NCI-H69 (cell line): Measurements from ENCODE around the gene CLEC3A.
"Not testable (repeated sequence)": the region's sequence is repeated elsewhere in the genome, so short reads cannot be mapped to it uniquely, and the experiment has no call there.

Experiments used
- DNase-seq: peaks from one replicate; lab custom pipeline; 2025; lab: John Stamatoyannopoulos, UW

Gene CLEC3A, protein sequence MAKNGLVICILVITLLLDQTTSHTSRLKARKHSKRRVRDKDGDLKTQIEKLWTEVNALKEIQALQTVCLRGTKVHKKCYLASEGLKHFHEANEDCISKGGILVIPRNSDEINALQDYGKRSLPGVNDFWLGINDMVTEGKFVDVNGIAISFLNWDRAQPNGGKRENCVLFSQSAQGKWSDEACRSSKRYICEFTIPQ

DNA sequence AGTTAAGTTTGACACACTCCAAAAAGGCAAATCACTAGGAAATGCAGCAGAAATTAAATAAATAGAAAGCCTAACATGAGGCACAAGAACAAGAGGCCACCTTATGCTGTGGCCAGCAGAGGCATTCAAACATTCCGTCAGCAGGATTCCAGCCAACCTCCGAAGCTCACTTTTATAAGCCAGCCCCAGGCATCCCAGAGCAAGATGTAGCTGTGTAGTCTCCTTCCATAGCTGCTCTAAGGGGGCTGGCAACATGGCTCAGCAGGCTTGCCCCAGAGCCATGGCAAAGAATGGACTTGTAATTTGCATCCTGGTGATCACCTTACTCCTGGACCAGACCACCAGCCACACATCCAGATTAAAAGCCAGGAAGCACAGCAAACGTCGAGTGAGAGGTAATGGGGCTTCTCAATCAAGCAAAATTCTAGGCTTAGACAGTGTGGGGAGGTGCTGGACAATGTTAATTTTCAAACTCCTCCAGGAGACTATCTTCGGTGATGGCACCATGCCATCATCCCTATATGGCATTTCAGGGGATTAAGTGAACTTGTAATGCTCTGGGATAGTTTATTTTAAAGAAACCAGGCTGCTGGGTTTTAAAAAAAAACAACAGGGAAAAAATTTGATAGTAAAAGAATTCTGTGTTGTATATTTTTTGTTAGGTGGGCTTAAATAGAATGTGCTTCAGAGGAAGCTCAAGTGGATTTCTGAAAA is at the start of gene CLEC3A:
Gene CLEC3A, plus strand, starts transcription at position 202 of the 714 bp plus-strand sequence. Its CDS starts 79 bp downstream, at position 281.
- no peak for DNase-seq

GRCh38 chr16:77974883-77975282 is 47.5 kb upstream of the CLEC3A start:
- DNase-seq, result no peak

DNA sequence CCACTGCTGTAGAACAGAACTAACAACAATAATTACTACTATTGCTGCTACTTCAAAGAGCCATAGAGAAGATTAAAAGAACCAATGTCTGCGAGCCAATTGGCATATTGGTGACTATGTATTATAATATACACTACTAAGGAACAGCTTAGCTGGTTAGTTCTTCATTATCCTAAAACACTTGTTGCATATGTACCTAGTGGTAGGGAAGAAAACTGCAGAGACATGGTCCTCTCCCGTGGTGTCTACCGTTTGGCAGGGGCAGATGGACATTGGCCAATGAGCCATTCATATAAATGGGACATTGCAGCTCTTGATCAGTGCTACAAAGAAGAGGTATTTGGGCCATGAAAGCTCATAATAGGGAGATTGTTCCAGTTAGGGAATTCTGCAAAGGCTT is 46.4 kb upstream of the CLEC3A start:
- no peak for DNase-seq

DNA sequence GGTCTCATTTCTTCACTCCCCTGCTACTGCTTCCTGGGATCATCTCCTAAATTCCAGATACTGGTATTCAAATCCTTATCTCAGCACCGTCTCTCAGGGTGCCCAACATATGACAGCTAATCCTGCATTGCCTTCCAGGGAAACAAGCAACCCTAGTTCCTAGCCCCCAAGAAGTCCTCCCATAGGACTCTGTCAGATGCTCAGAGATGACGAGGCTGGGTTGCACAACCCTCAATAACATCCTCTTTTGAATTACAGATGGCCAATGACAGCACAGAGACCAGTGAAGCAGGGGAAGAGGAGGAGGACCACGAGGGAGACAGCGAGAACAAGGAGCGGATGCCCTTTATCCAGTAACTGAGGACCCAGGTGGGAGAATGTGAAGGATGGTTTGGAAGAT is 45.0 kb upstream of the CLEC3A start:
- no peak for DNase-seq

GRCh38 chr16:77985111-77985510 is 37.2 kb upstream of the CLEC3A start:
- DNase-seq, result no peak

GRCh38 chr16:77986011-77986740 is 36.2 kb upstream of the CLEC3A start:
- DNase-seq, result no peak

DNA sequence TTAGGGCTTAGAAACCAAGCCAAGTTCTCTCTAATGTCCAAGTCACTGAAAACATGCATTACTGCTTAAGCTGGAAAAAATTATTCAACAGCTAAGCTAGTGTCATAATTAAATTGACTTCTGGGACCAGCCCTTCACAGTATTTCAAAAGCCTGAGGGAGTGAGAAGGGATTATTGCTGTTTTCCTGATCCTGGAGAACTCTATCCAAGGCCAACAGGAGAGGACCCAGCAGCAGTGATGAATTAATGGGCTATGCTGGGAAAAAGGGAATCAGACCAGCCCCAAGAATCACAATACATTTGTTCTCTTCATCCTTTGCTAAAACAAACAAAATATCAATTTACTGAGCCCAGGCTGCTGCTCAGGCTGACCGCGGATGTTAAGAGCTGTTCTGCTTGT is 34.5 kb upstream of the CLEC3A start:
- DNase-seq, result no peak

DNA sequence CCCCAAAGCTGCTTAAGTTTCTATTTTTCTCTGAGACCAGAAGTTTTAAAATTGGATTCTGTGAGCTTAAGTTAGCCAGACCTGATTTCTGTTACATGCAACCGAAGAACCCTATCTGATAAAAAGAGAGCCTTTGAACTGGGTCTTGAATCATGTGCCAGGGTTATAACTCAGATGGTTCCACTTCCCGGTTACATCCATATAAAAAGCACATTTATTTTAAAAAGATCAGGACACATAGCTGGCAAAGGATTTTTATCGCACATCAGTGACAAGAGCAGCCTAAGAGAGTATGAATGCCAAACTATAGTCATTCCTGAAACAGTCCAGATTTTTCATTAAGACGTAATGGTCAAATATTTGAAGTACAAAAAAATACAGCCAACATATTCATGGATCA is 32.5 kb upstream of the CLEC3A start:
- DNase-seq, result no peak

DNA sequence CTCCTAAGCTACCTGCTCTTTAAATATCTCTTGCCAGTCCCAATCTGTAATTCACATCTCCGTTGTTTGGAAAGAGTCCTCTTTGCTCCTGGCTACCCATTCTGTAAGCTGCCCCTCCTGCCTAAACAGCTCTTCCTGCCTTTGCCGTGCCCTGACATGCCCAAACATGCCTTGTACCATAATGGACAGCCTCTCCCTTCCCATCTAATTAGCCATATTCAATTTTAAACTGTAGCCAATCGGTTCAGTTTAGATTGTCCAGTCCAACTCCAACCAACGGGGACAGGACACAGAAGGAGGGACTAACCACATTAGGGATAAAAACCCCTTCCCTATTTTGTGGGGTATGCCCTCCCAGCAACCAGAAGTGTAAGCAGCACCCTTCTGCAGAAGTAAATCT is 30.6 kb upstream of the CLEC3A start:
- DNase-seq, result peak; percentile 23

DNA sequence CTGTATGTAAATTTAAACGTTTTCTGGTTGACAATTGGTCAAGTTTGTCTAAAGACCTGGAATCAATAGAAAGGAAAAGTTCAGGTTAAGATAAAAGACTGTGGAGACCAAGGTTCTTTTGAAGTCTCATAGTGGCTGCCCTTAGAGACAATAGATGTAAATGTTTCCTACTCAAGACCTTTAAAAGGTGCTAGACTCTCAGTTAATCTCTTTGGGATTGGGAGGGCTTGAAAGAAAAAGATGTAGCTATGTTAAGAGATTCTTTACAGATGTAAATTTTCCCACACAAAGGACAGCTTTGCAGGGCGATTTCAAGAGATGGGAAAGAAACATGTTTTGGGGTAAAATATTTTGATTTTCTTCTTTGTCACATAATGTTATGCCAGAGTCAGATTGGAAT is 30.0 kb upstream of the CLEC3A start:
- DNase-seq, result not testable (repeated sequence)

GRCh38 chr16:77993111-77993985 is 29.0 kb upstream of the CLEC3A start:
- DNase-seq, result no peak

GRCh38 chr16:77995843-77996455 is 26.4 kb upstream of the CLEC3A start:
- DNase-seq, result no peak

DNA sequence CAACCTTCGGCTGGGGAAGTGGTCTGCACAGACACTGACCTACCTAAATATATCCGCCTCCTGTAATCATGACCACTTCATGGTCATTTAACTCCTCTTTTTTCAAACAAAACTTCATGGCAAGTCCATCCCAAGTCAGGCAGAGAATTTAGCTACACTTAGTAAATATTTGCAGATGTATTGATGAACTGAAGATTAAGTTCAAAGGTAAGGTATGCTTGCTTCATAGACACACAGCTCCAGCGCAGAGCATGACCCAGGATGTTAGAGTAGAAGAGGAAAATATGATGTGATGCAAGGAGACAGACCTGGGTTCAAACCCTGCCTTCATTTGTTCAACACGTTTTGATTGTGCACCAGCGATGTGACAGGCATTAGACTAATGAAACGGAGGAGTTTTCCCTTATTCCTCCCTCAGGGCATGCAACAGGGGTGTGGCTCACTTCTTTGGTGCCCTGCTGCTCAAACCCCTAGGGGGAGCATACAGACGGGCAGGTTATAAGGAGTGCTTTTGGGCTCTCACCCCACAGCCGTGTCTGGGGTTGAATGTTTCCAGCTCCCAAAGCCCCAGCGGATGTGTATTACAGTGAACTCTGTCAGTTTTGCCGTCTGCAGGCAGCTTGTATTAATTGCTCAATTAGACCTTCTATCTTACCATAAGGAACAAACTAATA is 23.9 kb upstream of the CLEC3A start:
- DNase-seq, result no peak

DNA sequence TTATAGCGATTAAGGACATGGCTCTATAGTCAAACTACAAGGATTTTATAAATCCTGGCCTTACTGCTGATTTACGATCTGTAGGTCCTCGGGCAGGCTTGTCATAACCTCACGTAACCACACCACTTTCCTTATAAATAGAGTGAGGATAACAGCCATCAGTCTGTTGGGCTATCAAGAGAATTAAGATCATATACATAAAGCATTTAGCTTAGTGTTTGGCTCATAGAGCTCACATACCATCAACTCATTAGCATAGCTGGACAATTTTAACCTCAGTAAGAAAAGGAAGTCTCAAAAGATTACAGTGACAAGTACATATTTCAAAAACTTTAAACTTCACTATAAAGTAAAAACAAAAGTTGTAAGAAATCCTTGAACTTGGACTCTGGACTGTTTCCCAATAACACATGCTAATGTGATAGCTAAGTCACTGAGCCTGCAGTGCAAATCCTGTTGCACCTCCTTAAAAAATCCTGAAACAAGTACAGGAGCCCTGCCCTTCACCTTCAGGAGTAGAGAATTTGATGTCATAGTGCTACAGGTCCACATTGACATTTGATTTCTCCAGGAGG is 20.8 kb upstream of the CLEC3A start:
- no peak for DNase-seq

GRCh38 chr16:78002915-78003538 is 19.3 kb upstream of the CLEC3A start:
- DNase-seq, result peak; percentile 86

GRCh38 chr16:78004517-78004916 is 17.8 kb upstream of the CLEC3A start:
- no peak for DNase-seq

DNA sequence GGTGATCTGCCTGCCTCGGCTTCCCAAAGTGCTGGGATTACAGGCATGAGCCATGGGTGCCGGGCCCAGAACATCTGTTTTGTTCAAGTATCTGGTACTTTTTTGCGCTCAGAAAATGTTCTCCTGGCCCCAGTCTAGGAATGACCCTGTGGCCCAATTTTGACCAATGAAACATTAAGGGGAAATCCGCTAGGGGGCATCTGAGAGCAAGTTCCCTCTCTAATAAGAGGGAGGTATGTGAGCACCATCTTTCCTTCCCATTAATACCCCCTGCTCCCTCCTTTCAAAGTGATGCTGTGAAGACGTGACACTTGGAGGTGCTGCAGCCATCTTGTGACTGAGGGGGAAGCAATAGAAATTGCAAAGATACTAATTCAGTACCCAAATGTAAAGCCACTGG is 16.5 kb upstream of the CLEC3A start:
- peak; percentile 21 for DNase-seq

GRCh38 chr16:78007121-78007520 is 15.2 kb upstream of the CLEC3A start:
- no peak for DNase-seq

- DNase-seq, result no peak
Observed at GRCh38 chr16:78024159-78024558, 1.8 kb downstream of the CLEC3A start.

DNA sequence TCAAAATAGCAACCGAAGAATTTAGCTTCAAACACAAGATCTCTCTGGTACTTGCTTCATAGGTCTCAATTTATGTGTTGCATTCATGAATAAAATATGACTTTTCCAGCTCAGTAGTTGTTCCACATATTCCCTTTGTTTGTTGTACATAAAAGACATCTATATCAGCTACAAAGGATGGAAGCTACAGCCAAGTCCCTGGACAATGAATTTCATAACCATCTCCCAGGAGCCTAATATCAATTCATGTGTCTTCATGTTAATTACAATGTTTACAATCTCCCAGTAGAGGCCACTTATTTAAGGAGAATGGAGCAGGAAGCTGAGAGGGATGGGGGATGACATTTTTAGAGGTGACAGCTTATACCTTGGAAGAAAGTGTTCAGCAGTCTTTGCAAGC is 3.3 kb downstream of the CLEC3A start:
- DNase-seq, result no peak
